ENCODE results near the gene CENPP. TPM values are rescaled to one million over a fixed set of nuclear protein-coding genes. Genes with fewer than 3 reads are reported as not detected.

The CENPP gene
- total and polyA plus RNA-seq, 2 donors = 2.7 to 20.9 TPM

- Histone ChIP-seq H3K4me3 (ENCODE audit: low read depth, low read length) (no peak overlapping the region), H3K27ac (ENCODE audit: low read depth) (no peak overlapping the region), H3K36me3 (ENCODE audit: insufficient read depth) (no peaks in the 10 kb centered on the region), H3K4me1 (ENCODE audit: insufficient read depth) (no peaks in the 10 kb centered on the region)
- DNase-seq (ENCODE audit: extremely low spot score) = no peak
- WGBS = 98% methylated on average over 2 of the region's 2 CpGs
Measured at GRCh38 chr9:92527291-92527828, 201.6 kb downstream of the CENPP start.

- no peak for DNase-seq (ENCODE audit: extremely low spot score)
- Histone ChIP-seq H3K4me3 (ENCODE audit: low read depth, low read length) (no peak overlapping the region), H3K4me1 (ENCODE audit: insufficient read depth) (no peaks in the 10 kb centered on the region)
Measured at GRCh38 chr9:92527832-92528521, 202.2 kb downstream of the CENPP start.

GRCh38 chr9:92528522-92528849 is 202.7 kb downstream of the CENPP start:
- DNase-seq (ENCODE audit: extremely low spot score) = no peak
- Histone ChIP-seq H3K27ac (ENCODE audit: low read depth) (no peak overlapping the region), H3K36me3 (ENCODE audit: insufficient read depth) (no peaks in the 10 kb centered on the region), H3K4me3 (ENCODE audit: low read depth, low read length) (no peak overlapping the region), H3K4me1 (ENCODE audit: insufficient read depth) (no peaks in the 10 kb centered on the region)
- 90% methylated on average over 1 of the region's 1 CpG for WGBS

More at GRCh38 chr9:92527832-92528521, 202.2 kb downstream of the CENPP start:
- H3K27ac ChIP-seq (ENCODE audit: low read depth) = no peak overlapping the region
- WGBS = 91% methylated on average over 4 of the region's 4 CpGs
- no peaks in the 10 kb centered on the region for H3K36me3 ChIP-seq (ENCODE audit: insufficient read depth)

GRCh38 chr9:92529124-92529523 is 203.4 kb downstream of the CENPP start:
- H3K27ac ChIP-seq (ENCODE audit: low read depth) = no peak overlapping the region
- no peak for DNase-seq (ENCODE audit: extremely low spot score)
- H3K4me3 ChIP-seq (ENCODE audit: low read depth, low read length) = no peak overlapping the region
- WGBS = 96% methylated on average over 3 of the region's 3 CpGs
- H3K4me1 ChIP-seq (ENCODE audit: insufficient read depth) = no peaks in the 10 kb centered on the region
- H3K36me3 ChIP-seq (ENCODE audit: insufficient read depth) = no peaks in the 10 kb centered on the region

- H3K36me3 ChIP-seq (ENCODE audit: insufficient read depth) = no peaks in the 10 kb centered on the region
- DNase-seq (ENCODE audit: extremely low spot score) = no peak
- no peaks in the 10 kb centered on the region for H3K4me1 ChIP-seq (ENCODE audit: insufficient read depth)
- no peak overlapping the region for H3K4me3 ChIP-seq (ENCODE audit: low read depth, low read length)
- H3K27ac ChIP-seq (ENCODE audit: low read depth) = no peak overlapping the region
Measured at GRCh38 chr9:92530893-92531292, 205.1 kb downstream of the CENPP start.

GRCh38 chr9:92534204-92534603 is 208.5 kb downstream of the CENPP start:
- WGBS = 91% methylated on average over 3 of the region's 3 CpGs
- no peak overlapping the region for H3K4me3 ChIP-seq (ENCODE audit: low read depth, low read length)
- H3K27ac ChIP-seq (ENCODE audit: low read depth) = no peak overlapping the region
- H3K36me3 ChIP-seq (ENCODE audit: insufficient read depth) = no peaks in the 10 kb centered on the region
- no peak for DNase-seq (ENCODE audit: extremely low spot score)
- no peaks in the 10 kb centered on the region for H3K4me1 ChIP-seq (ENCODE audit: insufficient read depth)

- H3K4me3 ChIP-seq (ENCODE audit: low read depth, low read length) = no peak overlapping the region
- no peaks in the 10 kb centered on the region for H3K4me1 ChIP-seq (ENCODE audit: insufficient read depth)
- no peaks in the 10 kb centered on the region for H3K36me3 ChIP-seq (ENCODE audit: insufficient read depth)
- WGBS = 39% methylated on average over 1 of the region's 1 CpG
- H3K27ac ChIP-seq (ENCODE audit: low read depth) = no peak overlapping the region
- DNase-seq (ENCODE audit: extremely low spot score) = no peak
Measured at GRCh38 chr9:92534674-92535073, 208.9 kb downstream of the CENPP start.

- no peaks in the 10 kb centered on the region for H3K36me3 ChIP-seq (ENCODE audit: insufficient read depth)
- H3K4me1 ChIP-seq (ENCODE audit: insufficient read depth) = no peaks in the 10 kb centered on the region
- H3K4me3 ChIP-seq (ENCODE audit: low read depth, low read length) = no peak within 1 kb of the TSS
- 52% methylated on average over 7 of the region's 7 CpGs for WGBS
- DNase-seq (ENCODE audit: extremely low spot score) = no peak
- no peak within 1 kb of the TSS for H3K27ac ChIP-seq (ENCODE audit: low read depth)
Measured at GRCh38 chr9:92535940-92536850, 210.4 kb downstream of the CENPP start, which contains the start of gene ECM2. TSS of gene ECM2 (minus strand) at chr9:92535990. CDS start at chr9:92522866, 13,124 bp downstream.

GRCh38 chr9:92538541-92538940 is 212.8 kb downstream of the CENPP start:
- Histone ChIP-seq H3K27ac (ENCODE audit: low read depth) (no peak overlapping the region), H3K4me1 (ENCODE audit: insufficient read depth) (no peaks in the 10 kb centered on the region), H3K36me3 (ENCODE audit: insufficient read depth) (no peaks in the 10 kb centered on the region), H3K4me3 (ENCODE audit: low read depth, low read length) (no peak overlapping the region)
- 79% methylated on average over 2 of the region's 2 CpGs for WGBS
- DNase-seq (ENCODE audit: extremely low spot score) = no peak

GRCh38 chr9:92543972-92544371 is 218.2 kb downstream of the CENPP start:
- H3K36me3 ChIP-seq (ENCODE audit: insufficient read depth) = no peaks in the 10 kb centered on the region
- no peak overlapping the region for H3K27ac ChIP-seq (ENCODE audit: low read depth)
- no peak overlapping the region for H3K4me3 ChIP-seq (ENCODE audit: low read depth, low read length)
- no peaks in the 10 kb centered on the region for H3K4me1 ChIP-seq (ENCODE audit: insufficient read depth)
- DNase-seq (ENCODE audit: extremely low spot score) = no peak
- WGBS = 49% methylated on average over 7 of the region's 7 CpGs

GRCh38 chr9:92545002-92545510 is 219.3 kb downstream of the CENPP start:
- Histone ChIP-seq H3K4me3 (ENCODE audit: low read depth, low read length) (no peak overlapping the region), H3K27ac (ENCODE audit: low read depth) (no peak overlapping the region), H3K36me3 (ENCODE audit: insufficient read depth) (no peaks in the 10 kb centered on the region), H3K4me1 (ENCODE audit: insufficient read depth) (no peaks in the 10 kb centered on the region)
- WGBS = 98% methylated on average over 33 of the region's 33 CpGs
- DNase-seq (ENCODE audit: extremely low spot score) = no peak

- DNase-seq (ENCODE audit: extremely low spot score) = no peak
- no peak overlapping the region for H3K4me3 ChIP-seq (ENCODE audit: low read depth, low read length)
- H3K36me3 ChIP-seq (ENCODE audit: insufficient read depth) = no peaks in the 10 kb centered on the region
- H3K4me1 ChIP-seq (ENCODE audit: insufficient read depth) = no peaks in the 10 kb centered on the region
- WGBS = 93% methylated on average over 3 of the region's 3 CpGs
- H3K27ac ChIP-seq (ENCODE audit: low read depth) = no peak overlapping the region
Measured at GRCh38 chr9:92547356-92547755, 221.6 kb downstream of the CENPP start.

GRCh38 chr9:92550765-92551164 is 225.0 kb downstream of the CENPP start:
- no peak overlapping the region for H3K4me3 ChIP-seq (ENCODE audit: low read depth, low read length)
- no peak for DNase-seq (ENCODE audit: extremely low spot score)
- no peaks in the 10 kb centered on the region for H3K36me3 ChIP-seq (ENCODE audit: insufficient read depth)
- H3K27ac ChIP-seq (ENCODE audit: low read depth) = no peak overlapping the region
- 96% methylated on average over 2 of the region's 2 CpGs for WGBS
- H3K4me1 ChIP-seq (ENCODE audit: insufficient read depth) = no peaks in the 10 kb centered on the region

Measured in urinary bladder (tissue), 4 donors.